IPS-15b (cell line): ENCODE data around the gene BBC3.

Source experiments
- H3K27me3 ChIP-seq: one replicate; pipeline ENCODE4 v1.6.1; 2013; ENCODE audit warnings: low read length; ENCODE audit not compliant: control insufficient read depth, insufficient read depth
- H3K36me3 ChIP-seq: one replicate; pipeline ENCODE4 v1.6.1; 2013; ENCODE audit warnings: low read length; ENCODE audit not compliant: control insufficient read depth, insufficient read depth
- H3K4me1 ChIP-seq: one replicate; pipeline ENCODE4 v1.6.1; 2013; ENCODE audit warnings: mild to moderate bottlenecking, low read length; ENCODE audit not compliant: control insufficient read depth, insufficient read depth
- H3K4me3 ChIP-seq: one replicate; pipeline ENCODE4 v1.5.1; 2013; ENCODE audit warnings: low read depth, low read length
- H3K9ac ChIP-seq: one replicate; pipeline ENCODE4 v1.6.1; 2013; ENCODE audit warnings: low read depth, mild to moderate bottlenecking, low read length
- H3K9me3 ChIP-seq: one replicate; pipeline ENCODE4 v1.6.1; 2013; ENCODE audit warnings: mild to moderate bottlenecking, low read length; ENCODE audit not compliant: control insufficient read depth, insufficient read depth

The BBC3 gene

DNA sequence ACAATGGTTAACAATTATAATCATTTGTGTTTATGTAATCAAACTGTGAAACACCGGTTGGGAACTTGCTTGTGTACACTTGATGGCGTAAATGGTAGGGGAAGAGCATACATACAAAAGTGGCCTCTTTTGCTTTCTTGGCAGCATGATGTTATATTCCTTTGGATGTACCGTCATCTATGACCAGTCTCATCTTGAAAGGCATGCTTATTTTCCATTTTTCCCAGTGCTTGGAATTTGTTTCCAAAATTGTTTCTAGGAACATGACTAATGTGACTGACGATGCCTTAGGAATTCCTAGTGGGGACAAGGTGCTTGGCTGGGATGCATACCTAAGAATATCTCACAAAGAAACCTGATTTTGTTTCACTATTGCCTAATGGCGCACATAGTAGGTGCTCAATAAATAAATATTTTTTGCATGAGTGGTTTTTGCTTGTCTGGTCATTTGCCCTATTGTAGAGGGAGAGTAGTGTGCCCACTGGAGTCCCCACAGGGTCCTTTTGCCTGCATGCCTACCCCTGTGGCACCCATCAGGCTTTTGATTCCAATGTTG, 54.9 kb downstream of the BBC3 start:
- Histone ChIP-seq H3K36me3 (peaks cover 40% of the 10 kb centered on the region), H3K4me3 (no peak overlapping the region), H3K9ac (no peak overlapping the region), H3K4me1 (no peaks in the 10 kb centered on the region), H3K9me3 (no peaks in the 10 kb centered on the region), H3K27me3 (no peaks in the 10 kb centered on the region)

DNA sequence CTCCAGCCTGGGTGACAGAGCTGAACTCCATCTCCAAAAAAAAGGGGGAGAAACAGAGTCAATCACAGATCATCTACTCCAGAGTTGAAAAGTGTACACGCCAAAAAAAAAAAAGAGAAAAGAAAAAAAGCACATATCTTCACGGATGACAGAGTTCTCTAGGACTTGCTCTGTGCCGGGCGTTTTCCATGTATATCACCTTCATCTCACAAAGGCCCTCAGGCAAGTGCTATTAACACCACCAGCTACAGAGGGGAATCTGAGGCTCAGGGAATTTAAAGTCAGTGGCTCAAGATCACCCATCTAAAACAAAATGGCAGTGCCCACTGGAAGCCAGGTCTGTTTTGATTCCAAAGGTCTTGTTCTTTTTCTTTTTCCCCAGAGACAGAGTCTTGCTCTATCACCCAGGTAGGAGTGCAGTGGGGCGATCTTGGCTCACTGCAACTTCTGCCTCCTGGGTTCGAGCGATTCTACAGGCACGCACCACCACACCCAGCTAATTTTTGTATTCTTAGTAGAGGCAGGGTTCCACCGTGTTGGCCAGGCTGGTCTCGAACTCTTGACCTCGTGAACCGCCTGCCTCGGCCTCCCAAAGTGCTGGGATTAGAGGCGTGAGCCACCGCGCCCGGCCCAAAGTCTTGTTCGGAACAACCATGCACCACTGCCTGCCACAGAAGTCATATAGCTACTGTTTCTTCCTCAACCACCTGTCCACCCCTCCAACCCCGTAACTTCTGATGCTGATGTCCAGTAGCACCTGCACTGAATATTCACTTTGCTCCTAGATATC, 58.1 kb downstream of the BBC3 start:
- H3K4me1 ChIP-seq = no peaks in the 10 kb centered on the region
- peaks cover 42% of the 10 kb centered on the region for H3K36me3 ChIP-seq
- H3K27me3 ChIP-seq = no peaks in the 10 kb centered on the region
- no peak overlapping the region for H3K9ac ChIP-seq
- H3K9me3 ChIP-seq = no peaks in the 10 kb centered on the region
- no peak overlapping the region for H3K4me3 ChIP-seq
